OCI-LY3 (cell line): ENCODE measurements around the gene CTNNA1.

Experiments used
- H2AFZ ChIP-seq: fragments of 200-600, 300-600 bp; shearing (Covaris generic); 2 replicates; pipeline ENCODE4 v1.6.0; 2014; ENCODE audit warnings: antibody characterized with exemption, low read depth, low read length
- H3K27ac ChIP-seq: fragments of 200-600, 300-600 bp; sonication (generic); 2 replicates; pipeline ENCODE4 v1.5.1; 2014; ENCODE audit warnings: mild to moderate bottlenecking, low read length, moderate library complexity, mixed read lengths
- H3K27me3 ChIP-seq: fragments of 200-600, 300-600 bp; sonication (generic); 2 replicates; pipeline ENCODE4 v1.6.1; 2014; ENCODE audit warnings: low read depth, low read length, mixed read lengths
- H3K36me3 ChIP-seq: fragments of 200-600, 300-600 bp; sonication (generic); replicated peaks from 2 replicates; pipeline ENCODE3; 2014; ENCODE audit warnings: low read depth, low read length, mixed read lengths
- H3K4me1 ChIP-seq: fragments of 300-600, 200-600 bp; sonication (generic); 2 replicates; pipeline ENCODE4 v1.6.1; 2014; ENCODE audit warnings: low read length, mixed read lengths
- H3K4me2 ChIP-seq: fragments of 200-600, 300-600 bp; sonication (generic); 2 replicates; pipeline ENCODE4 v1.6.1; 2014; ENCODE audit warnings: low read length, mixed read lengths
- H3K4me3 ChIP-seq: fragments of 300-600, 200-600 bp; sonication (generic); 2 replicates; pipeline ENCODE4 v1.5.1; 2014; ENCODE audit warnings: antibody characterized with exemption, mild to moderate bottlenecking, low read length, moderate library complexity
- H3K79me2 ChIP-seq: fragments of 300-600, 200-600 bp; shearing (Covaris generic); 2 replicates; pipeline ENCODE4 v1.6.1; 2014; ENCODE audit warnings: mild to moderate bottlenecking, low read length, mixed read lengths
- H3K9ac ChIP-seq: fragments of 300-600, 200-600 bp; shearing (Covaris generic); 2 replicates; pipeline ENCODE4 v1.6.0; 2014; ENCODE audit warnings: mild to moderate bottlenecking, low read length, moderate library complexity
- H3K9me3 ChIP-seq: fragments of 200-600, 300-600 bp; shearing (Covaris generic); 2 replicates; pipeline ENCODE4 v1.6.1; 2014; ENCODE audit warnings: low read length, mixed read lengths; ENCODE audit not compliant: insufficient read depth
- H4K20me1 ChIP-seq: fragments of 200-600, 300-600 bp; sonication (generic); 2 replicates; pipeline ENCODE4 v1.6.1; 2016; ENCODE audit warnings: low read length, mixed read lengths; ENCODE audit not compliant: insufficient read depth
- CTCF ChIP-seq: fragments of 200-600, 300-600 bp; sonication (generic); IDR thresholded peaks from 2 replicates; pipeline ENCODE4 v1.5.1; 2014; ENCODE audit warnings: antibody characterized with exemption, low read length, low read depth
- EZH2phosphoT487 ChIP-seq: fragments of 200-600 bp; shearing (Covaris generic); IDR thresholded peaks from 2 replicates; pipeline ENCODE4 v1.6.1; 2018; ENCODE audit warnings: antibody characterized with exemption, mixed run types, low read depth

The CTNNA1 gene

GRCh38 chr5:138956801-138957200 lies 203.6 kb downstream of the CTNNA1 start:
- no peaks in the 10 kb centered on the region for H3K27me3 ChIP-seq
- H3K27ac ChIP-seq = no peak overlapping the region
- no peaks in the 10 kb centered on the region for H3K36me3 ChIP-seq
- TF ChIP-seq EZH2phosphoT487 (no peak), CTCF (no peak)
- H2AFZ ChIP-seq = no peak overlapping the region
- H3K9me3 ChIP-seq = no peaks in the 10 kb centered on the region
- H3K79me2 ChIP-seq = no peaks in the 10 kb centered on the region
- H3K4me3 ChIP-seq = no peak overlapping the region
- no peak overlapping the region for H3K9ac ChIP-seq
- no peaks in the 10 kb centered on the region for H4K20me1 ChIP-seq
- H3K4me2 ChIP-seq = no peak overlapping the region
- no peaks in the 10 kb centered on the region for H3K4me1 ChIP-seq

GRCh38 chr5:138960145-138960692 lies 207.0 kb downstream of the CTNNA1 start:
- Histone ChIP-seq H3K4me1 (no peaks in the 10 kb centered on the region), H3K4me2 (no peak overlapping the region), H3K79me2 (no peaks in the 10 kb centered on the region), H3K36me3 (no peaks in the 10 kb centered on the region), H3K27ac (no peak overlapping the region), H2AFZ (no peak overlapping the region), H3K9me3 (no peaks in the 10 kb centered on the region), H4K20me1 (no peaks in the 10 kb centered on the region), H3K4me3 (no peak overlapping the region), H3K9ac (no peak overlapping the region), H3K27me3 (no peaks in the 10 kb centered on the region)
- TF ChIP-seq CTCF (no peak), EZH2phosphoT487 (no peak)

GRCh38 chr5:138961221-138961620 lies 208.0 kb downstream of the CTNNA1 start:
- H3K9ac ChIP-seq = no peak overlapping the region
- no peaks in the 10 kb centered on the region for H3K27me3 ChIP-seq
- TF ChIP-seq CTCF (no peak), EZH2phosphoT487 (no peak)
- H4K20me1 ChIP-seq = no peaks in the 10 kb centered on the region
- H3K4me2 ChIP-seq = no peak overlapping the region
- no peaks in the 10 kb centered on the region for H3K9me3 ChIP-seq
- H3K36me3 ChIP-seq = no peaks in the 10 kb centered on the region
- H3K4me1 ChIP-seq = no peaks in the 10 kb centered on the region
- H2AFZ ChIP-seq = no peak overlapping the region
- no peak overlapping the region for H3K4me3 ChIP-seq
- H3K79me2 ChIP-seq = no peaks in the 10 kb centered on the region
- no peak overlapping the region for H3K27ac ChIP-seq

- Histone ChIP-seq H3K27me3 (no peaks in the 10 kb centered on the region), H2AFZ (no peak overlapping the region), H3K36me3 (no peaks in the 10 kb centered on the region), H3K4me2 (no peak overlapping the region), H3K4me3 (no peak overlapping the region), H4K20me1 (no peaks in the 10 kb centered on the region), H3K9ac (no peak overlapping the region), H3K27ac (no peak overlapping the region), H3K9me3 (no peaks in the 10 kb centered on the region), H3K4me1 (no peaks in the 10 kb centered on the region), H3K79me2 (no peaks in the 10 kb centered on the region)
- TF ChIP-seq EZH2phosphoT487 (no peak), CTCF (no peak)
Measured at GRCh38 chr5:138961729-138962128, 208.5 kb downstream of the CTNNA1 start.
